GM18520 (cell line): ENCODE measurements around the gene PTGES3.
"Not testable (repeated sequence)": the region's sequence is repeated elsewhere in the genome, so short reads cannot be mapped to it uniquely, and the experiment has no call there.

ENCODE experiments used
- ATAC-seq: cut with Tn5 transposase; IDR thresholded peaks from one replicate; pipeline ENCODE4 v1.9.1; 2021; ENCODE audit not compliant: unreplicated experiment

Gene PTGES3

GRCh38 chr12:56658921-56659320, 29.2 kb downstream of the PTGES3 start:
- ATAC-seq = no peak

GRCh38 chr12:56657416-56658379, 30.4 kb downstream of the PTGES3 start:
- peak; percentile 42 for ATAC-seq

- ATAC-seq = not testable (repeated sequence)
Measured at GRCh38 chr12:56653781-56654180, 34.3 kb downstream of the PTGES3 start.

GRCh38 chr12:56648023-56648422, 40.1 kb downstream of the PTGES3 start:
- ATAC-seq = not testable (repeated sequence)

GRCh38 chr12:56645717-56646446, 42.2 kb downstream of the PTGES3 start, which contains the start of gene ATP5F1B:
ATP5F1B (minus strand) TSS chr12:56645984; CDS start chr12:56645963, 21 bp downstream.
- ATAC-seq = peak; percentile 98

GRCh38 chr12:56645201-56645716, 42.8 kb downstream of the PTGES3 start:
- no peak for ATAC-seq

- ATAC-seq = no peak
Measured at GRCh38 chr12:56644654-56645053, 43.4 kb downstream of the PTGES3 start.

- no peak for ATAC-seq
Measured at GRCh38 chr12:56641219-56641618, 46.9 kb downstream of the PTGES3 start.

- no peak for ATAC-seq
Measured at GRCh38 chr12:56637621-56638020, 50.5 kb downstream of the PTGES3 start.

GRCh38 chr12:56636675-56637540, 51.2 kb downstream of the PTGES3 start:
- peak; percentile 36 for ATAC-seq

- ATAC-seq = peak; percentile 27
Measured at GRCh38 chr12:56635806-56636674, 52.0 kb downstream of the PTGES3 start.

- peak; percentile 22 for ATAC-seq
Measured at GRCh38 chr12:56634837-56635791, 53.0 kb downstream of the PTGES3 start.

GRCh38 chr12:56634242-56634836, 53.7 kb downstream of the PTGES3 start:
- ATAC-seq = no peak

GRCh38 chr12:56633468-56634241, 54.4 kb downstream of the PTGES3 start:
- no peak for ATAC-seq

- ATAC-seq = no peak
Measured at GRCh38 chr12:56632701-56633467, 55.2 kb downstream of the PTGES3 start.
